GM12891 (cell line): ENCODE measurements around the gene SLC9C2.

ENCODE experiments used
- POLR2A ChIP-seq: IDR thresholded peaks from 2 replicates; pipeline ENCODE4 v1.6.1; 2011; ENCODE audit warnings: low read depth, low read length, control low read depth
- POLR2AphosphoS5 ChIP-seq: IDR thresholded peaks from 2 replicates; pipeline ENCODE4 v1.6.1; 2011; ENCODE audit warnings: low read depth, low read length, control low read depth

DNA sequence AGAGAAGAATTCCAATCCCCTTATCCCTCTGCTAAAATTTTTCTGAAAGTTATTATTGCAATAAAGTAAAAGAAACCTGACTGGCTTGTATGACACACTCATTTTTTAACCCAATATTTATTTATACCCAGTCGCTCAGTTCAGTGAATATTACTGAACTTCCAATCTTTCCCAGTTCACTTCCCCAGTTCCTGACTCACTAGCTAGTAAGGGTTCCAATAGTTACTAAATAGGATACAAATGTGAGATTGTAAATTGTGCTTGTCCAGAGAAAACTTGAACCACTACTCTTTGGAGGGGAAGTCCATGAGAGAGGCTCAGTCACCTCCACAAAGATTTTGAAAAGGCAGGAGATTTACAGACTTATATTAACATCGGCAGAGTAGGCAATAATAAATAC lies 94.3 kb downstream of the SLC9C2 start:
- TF ChIP-seq POLR2A (no peak), POLR2AphosphoS5 (no peak)
